ENCODE data around the gene ATF6.
A peak's percentile ranks its signal among the peaks of the same experiment; 100 is the strongest.

ATF6 gene

GRCh38 chr1:162003830-162004215 is 237.7 kb downstream of the ATF6 start:
- DNase-seq, result peak; percentile 19 to 58

GRCh38 chr1:162004441-162004950 is 238.4 kb downstream of the ATF6 start:
- DNase-seq, result no peak

DNA sequence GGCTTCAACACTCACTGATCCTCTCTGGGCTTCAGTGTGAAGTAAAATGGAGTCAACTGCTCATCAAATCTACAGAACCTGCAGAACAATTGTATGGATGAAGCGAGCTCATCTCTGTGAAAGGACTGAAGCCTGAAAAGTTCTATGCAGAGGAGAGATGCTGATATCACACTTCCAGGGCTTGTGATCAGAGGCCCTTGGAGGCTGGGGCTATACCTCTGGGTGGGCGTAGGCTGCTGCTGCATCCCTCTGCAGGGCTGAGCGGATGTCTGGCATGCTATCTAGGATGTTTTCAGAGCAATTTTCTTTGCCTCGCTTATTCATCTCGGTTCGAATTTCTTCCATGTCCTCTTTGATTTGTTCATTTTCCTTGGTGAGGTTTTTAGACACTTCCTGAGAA is 240.0 kb downstream of the ATF6 start:
- DNase-seq, result no peak

DNA sequence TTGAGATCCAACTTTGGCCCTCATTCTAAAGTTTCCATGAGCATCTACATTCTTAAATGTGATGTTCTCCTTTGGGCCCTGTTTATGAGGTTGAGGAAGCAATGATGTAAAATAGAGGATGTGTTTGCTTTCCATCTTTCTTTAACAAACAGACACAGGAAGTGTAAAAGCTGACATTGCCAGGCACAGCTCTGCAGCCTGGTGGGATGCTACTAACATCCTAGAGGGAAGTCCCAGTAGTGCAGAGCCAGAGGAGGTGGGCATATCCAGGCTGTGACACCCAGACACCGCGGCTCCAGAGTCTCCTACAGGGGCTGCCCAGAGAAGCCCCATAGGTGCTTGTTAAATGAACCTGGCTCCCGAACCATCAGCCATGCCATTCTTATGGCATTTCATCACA is 241.3 kb downstream of the ATF6 start:
- DNase-seq, result no peak

GRCh38 chr1:162008799-162009198 is 242.7 kb downstream of the ATF6 start:
- DNase-seq, result no peak

- no peak for DNase-seq
These were observed 243.5 kb downstream of the ATF6 start for GRCh38 chr1:162009501-162010174.

DNA sequence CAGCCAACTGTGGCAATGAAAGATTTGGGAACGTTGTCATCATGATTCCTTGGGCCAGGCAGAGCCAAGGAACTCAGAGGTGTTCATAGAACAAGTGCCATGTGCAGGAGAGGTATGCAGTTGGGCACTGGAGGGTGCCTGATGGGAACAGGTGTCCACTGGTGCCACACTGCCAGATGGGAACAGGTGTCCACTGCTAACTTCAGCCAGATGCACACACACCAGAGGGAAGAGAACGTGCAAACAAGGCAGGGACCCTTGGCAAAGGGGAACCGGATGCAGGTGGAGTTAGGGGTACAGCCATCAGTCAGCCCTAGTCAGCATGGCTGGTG is 244.0 kb downstream of the ATF6 start:
- DNase-seq, result peak in 1 of 2 experiments; percentile 37

DNA sequence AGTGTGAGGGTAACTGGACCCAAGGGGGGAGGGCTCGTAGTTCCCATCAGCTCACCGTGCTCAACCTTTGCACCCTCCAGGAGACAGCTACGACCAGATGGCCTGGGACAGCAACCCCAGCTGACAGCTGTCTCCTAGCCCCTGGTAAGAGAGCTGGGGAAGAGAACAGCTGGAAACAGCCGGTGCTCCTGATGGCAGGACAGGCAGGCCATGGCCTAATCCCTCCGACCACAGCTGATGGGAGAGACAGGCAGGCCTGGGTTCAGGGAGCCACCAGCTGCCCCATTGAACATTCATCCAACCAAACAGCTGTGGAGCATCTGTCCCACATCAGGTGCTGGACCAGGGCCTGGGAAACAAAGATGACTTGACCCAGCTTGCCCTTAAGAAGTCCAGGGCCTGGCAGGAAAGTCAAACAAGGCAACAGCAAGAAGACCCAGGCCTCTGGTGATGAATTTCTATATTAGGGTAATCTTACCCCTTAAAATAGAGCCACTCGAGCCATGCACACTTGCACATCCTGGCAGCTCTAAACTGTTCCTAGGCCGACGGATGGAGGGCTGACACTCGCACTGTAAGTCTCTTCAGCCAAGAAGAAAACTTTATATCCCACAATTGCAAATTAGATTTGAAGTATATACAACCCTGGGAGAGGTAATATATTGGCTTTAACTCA is 245.4 kb downstream of the ATF6 start:
- peak; percentile 95 to 97 for DNase-seq

GRCh38 chr1:162013289-162013688 is 247.2 kb downstream of the ATF6 start:
- no peak for DNase-seq
